ENCODE results near the gene C14orf180.

C14orf180 gene

GRCh38 chr14:104603711-104604401 lies 24.3 kb downstream of the C14orf180 start:
- TF ChIP-seq MAX (IDR thresholded peaks at IDR 0.05; ENCODE audit: low read depth, low read length) (no peak), CTCF (IDR thresholded peaks at IDR 0.05; ENCODE audit: low read depth, low read length) (no peak), POLR2A (IDR thresholded peaks at IDR 0.05; ENCODE audit: extremely low read depth, insufficient read length) (no peak), MYC (IDR thresholded peaks at IDR 0.05; ENCODE audit: low read depth, low read length) (no peak)
- H3K4me3 ChIP-seq (ENCODE audit: low read depth, low read length) = no peak overlapping the region
- DNase-seq (ENCODE audit: low read depth) = no peak

GRCh38 chr14:104604458-104605449 lies 25.2 kb downstream of the C14orf180 start, which contains the start of gene TMEM179:
Gene TMEM179, minus strand, starts transcription at chr14:104604772. Its CDS starts 31 bp downstream, at chr14:104604741.
- H3K4me3 ChIP-seq (ENCODE audit: low read depth, low read length) = no peak within 1 kb of the TSS
- no peak for DNase-seq (ENCODE audit: low read depth)

DNA sequence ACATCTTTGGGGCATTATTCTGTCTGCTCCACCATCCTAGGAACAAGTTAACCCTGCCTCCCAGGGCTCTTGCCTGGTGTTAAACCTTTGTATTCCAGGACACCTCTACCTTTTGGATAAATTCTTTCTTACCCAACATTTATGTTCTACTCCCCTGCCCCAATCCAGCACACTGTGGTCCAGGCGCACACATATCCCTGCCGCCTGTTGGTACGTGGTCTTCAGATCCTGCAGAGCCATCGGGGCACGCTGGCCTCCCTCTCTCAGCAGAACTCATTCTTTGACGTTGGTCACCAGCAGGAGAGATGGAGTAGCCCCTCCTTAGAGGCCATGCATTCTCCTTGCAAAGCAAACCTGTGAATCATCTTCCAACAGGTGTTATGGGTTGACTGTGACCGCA lies 30.1 kb downstream of the C14orf180 start:
- TF ChIP-seq MAX (IDR thresholded peaks at IDR 0.05; ENCODE audit: low read depth, low read length) (no peak), MYC (IDR thresholded peaks at IDR 0.05; ENCODE audit: low read depth, low read length) (no peak), CTCF (IDR thresholded peaks at IDR 0.05; ENCODE audit: low read depth, low read length) (no peak), POLR2A (IDR thresholded peaks at IDR 0.05; ENCODE audit: extremely low read depth, insufficient read length) (no peak)
- H3K4me3 ChIP-seq (ENCODE audit: low read depth, low read length) = no peak overlapping the region
- no peak for DNase-seq (ENCODE audit: low read depth)

More at GRCh38 chr14:104604458-104605449, 25.2 kb downstream of the C14orf180 start, which contains the start of gene TMEM179:
- TF ChIP-seq POLR2A (IDR thresholded peaks at IDR 0.05; ENCODE audit: extremely low read depth, insufficient read length) (no peak), MAX (IDR thresholded peaks at IDR 0.05; ENCODE audit: low read depth, low read length) (no peak), CTCF (IDR thresholded peaks at IDR 0.05; ENCODE audit: low read depth, low read length) (no peak), MYC (IDR thresholded peaks at IDR 0.05; ENCODE audit: low read depth, low read length) (no peak)

- TF ChIP-seq POLR2A (IDR thresholded peaks at IDR 0.05; ENCODE audit: extremely low read depth, insufficient read length) (no peak), MYC (IDR thresholded peaks at IDR 0.05; ENCODE audit: low read depth, low read length) (no peak), MAX (IDR thresholded peaks at IDR 0.05; ENCODE audit: low read depth, low read length) (no peak)
- DNase-seq (ENCODE audit: low read depth) = no peak
- no peak overlapping the region for H3K4me3 ChIP-seq (ENCODE audit: low read depth, low read length)
Observed at GRCh38 chr14:104610749-104611310, 31.3 kb downstream of the C14orf180 start.

DNA sequence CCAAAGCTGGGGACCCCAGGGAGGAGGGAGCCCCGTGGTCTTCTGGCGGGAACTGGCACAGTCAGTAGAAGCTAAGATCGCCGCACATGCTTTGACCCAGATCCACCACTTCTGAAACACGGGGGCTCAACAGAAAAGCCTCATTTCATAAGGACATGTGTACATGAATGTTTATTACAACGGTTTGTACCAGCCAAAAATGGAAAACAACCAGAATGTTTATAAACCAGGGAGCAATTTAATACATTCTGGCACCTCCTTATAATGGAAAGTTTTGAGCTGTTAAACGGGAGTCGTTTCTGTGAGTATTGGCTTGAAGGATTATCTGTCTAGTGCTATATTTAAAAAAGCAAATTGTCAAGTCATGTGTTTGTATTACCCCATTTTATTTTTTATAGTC lies 32.3 kb downstream of the C14orf180 start:
- DNase-seq (ENCODE audit: low read depth) = no peak
- H3K4me3 ChIP-seq (ENCODE audit: low read depth, low read length) = no peak overlapping the region
- TF ChIP-seq CTCF (IDR thresholded peaks at IDR 0.05; ENCODE audit: low read depth, low read length) (no peak), MAX (IDR thresholded peaks at IDR 0.05; ENCODE audit: low read depth, low read length) (no peak), POLR2A (IDR thresholded peaks at IDR 0.05; ENCODE audit: extremely low read depth, insufficient read length) (no peak), MYC (IDR thresholded peaks at IDR 0.05; ENCODE audit: low read depth, low read length) (no peak)

All from NB4 (cell line).